NT2/D1 (cell line): ENCODE results near the gene LYST.
"Not testable (repeated sequence)": the region's sequence is repeated elsewhere in the genome, so short reads cannot be mapped to it uniquely, and the experiment has no call there.

ENCODE experiments used
- DNase-seq: peaks from one replicate; pipeline ENCODE4 v3.0.0-alpha.2; 2011; ENCODE audit warnings: low read depth, low spot score
- H3K27me3 ChIP-seq: 2 replicates; pipeline ENCODE4 v1.6.0; 2011; ENCODE audit warnings: mild to moderate bottlenecking; ENCODE audit not compliant: insufficient read length, insufficient read depth
- H3K36me3 ChIP-seq: 2 replicates; pipeline ENCODE4 v1.6.1; 2011; ENCODE audit warnings: mild to moderate bottlenecking, low read length, mixed read lengths; ENCODE audit not compliant: insufficient read depth, insufficient read length
- H3K4me1 ChIP-seq: 2 replicates; pipeline ENCODE4 v1.5.1; 2011; ENCODE audit not compliant: insufficient read depth, insufficient read length
- H3K4me3 ChIP-seq: 2 replicates; pipeline ENCODE4 v1.5.1; 2011; ENCODE audit warnings: low read depth; ENCODE audit not compliant: insufficient read length
- H3K9ac ChIP-seq: 2 replicates; pipeline ENCODE4 v1.6.0; 2011; ENCODE audit warnings: low read depth; ENCODE audit not compliant: insufficient read length
- H3K9me3 ChIP-seq: 2 replicates; pipeline ENCODE4 v1.5.1; 2011; ENCODE audit warnings: mild to moderate bottlenecking, low read length; ENCODE audit not compliant: insufficient read depth
- SUZ12 ChIP-seq: IDR thresholded peaks from 2 replicates; pipeline ENCODE4 v1.6.1; 2011; ENCODE audit not compliant: insufficient read length, insufficient read depth; ENCODE audit errors: extremely low read depth
- YY1 ChIP-seq: IDR thresholded peaks from 2 replicates; pipeline ENCODE4 v1.6.1; 2011; ENCODE audit not compliant: insufficient read length, insufficient read depth
- ZNF274 ChIP-seq: IDR thresholded peaks from 2 replicates; pipeline ENCODE4 v1.6.1; 2011; ENCODE audit warnings: mild to moderate bottlenecking, low read depth, low read length

The LYST gene

DNA sequence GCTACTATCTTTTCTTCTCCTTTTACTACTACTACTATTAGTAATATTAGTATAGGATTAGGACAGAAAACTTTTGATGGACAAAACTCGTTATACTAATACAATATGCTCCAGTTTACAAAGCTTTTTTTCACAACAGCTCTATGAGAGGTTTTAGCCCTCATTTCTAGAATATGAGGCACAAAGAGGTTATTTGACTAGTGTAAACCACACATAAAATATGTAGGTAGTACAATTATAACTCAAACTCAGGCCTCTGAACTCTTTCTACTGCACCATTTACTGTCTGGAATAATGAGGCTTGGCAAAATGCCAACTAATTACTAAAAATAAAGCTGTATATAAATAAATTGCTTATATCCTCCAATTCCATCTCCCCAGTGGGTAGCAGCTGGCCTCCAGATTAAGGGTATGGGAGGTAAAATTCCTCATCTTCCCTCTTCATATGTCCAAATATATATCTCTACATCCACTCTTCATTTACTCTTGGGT, 99.9 kb downstream of the LYST start:
- H3K36me3 ChIP-seq = no peaks in the 10 kb centered on the region
- TF ChIP-seq YY1 = no peak
- no peak for TF ChIP-seq SUZ12
- no peak for TF ChIP-seq ZNF274

DNA sequence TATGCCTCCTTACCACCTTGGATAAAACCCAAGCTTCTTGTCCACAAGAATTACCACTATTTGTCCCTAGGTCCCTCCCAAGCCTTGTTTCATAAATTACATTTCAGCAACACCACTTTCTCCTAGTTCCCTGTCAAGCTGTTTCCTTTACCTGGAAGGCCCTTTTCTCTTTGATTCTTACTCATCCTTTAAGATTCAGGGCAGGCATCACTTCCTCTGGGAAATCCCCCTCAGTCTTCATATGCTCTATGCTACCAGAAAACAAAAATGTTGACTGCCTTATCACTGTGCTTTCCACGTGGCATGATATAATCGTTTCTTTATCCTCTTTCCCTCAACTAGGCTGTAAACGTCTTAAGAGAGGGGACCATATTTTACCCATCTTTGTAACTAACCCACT, 102.7 kb downstream of the LYST start:
- H3K4me1 ChIP-seq = no peaks in the 10 kb centered on the region

More for the DNA sequence above, 99.9 kb downstream of the LYST start:
- no peaks in the 10 kb centered on the region for H3K4me1 ChIP-seq
- no peak overlapping the region for H3K9ac ChIP-seq
- no peak overlapping the region for H3K4me3 ChIP-seq
- no peaks in the 10 kb centered on the region for H3K27me3 ChIP-seq
- no peaks in the 10 kb centered on the region for H3K9me3 ChIP-seq
- DNase-seq = no peak

GRCh38 chr1:235759336-235759735, 107.4 kb downstream of the LYST start:
- no peaks in the 10 kb centered on the region for H3K36me3 ChIP-seq
- H3K9me3 ChIP-seq = no peaks in the 10 kb centered on the region
- H3K4me3 ChIP-seq = no peak overlapping the region
- H3K9ac ChIP-seq = no peak overlapping the region
- TF ChIP-seq SUZ12 (no peak), ZNF274 (no peak), YY1 (no peak)
- DNase-seq = no peak
- no peaks in the 10 kb centered on the region for H3K4me1 ChIP-seq
- no peaks in the 10 kb centered on the region for H3K27me3 ChIP-seq

More for the DNA sequence above, 102.7 kb downstream of the LYST start:
- TF ChIP-seq YY1 (no peak), ZNF274 (no peak), SUZ12 (no peak)
- H3K9ac ChIP-seq = no peak overlapping the region
- no peak overlapping the region for H3K4me3 ChIP-seq
- H3K36me3 ChIP-seq = no peaks in the 10 kb centered on the region
- H3K9me3 ChIP-seq = no peaks in the 10 kb centered on the region
- no peaks in the 10 kb centered on the region for H3K27me3 ChIP-seq
- DNase-seq = no peak

GRCh38 chr1:235758931-235759330, 107.8 kb downstream of the LYST start:
- no peaks in the 10 kb centered on the region for H3K27me3 ChIP-seq
- no peaks in the 10 kb centered on the region for H3K4me1 ChIP-seq
- TF ChIP-seq SUZ12 (no peak), ZNF274 (no peak), YY1 (no peak)
- H3K9me3 ChIP-seq = no peaks in the 10 kb centered on the region
- DNase-seq = no peak
- H3K36me3 ChIP-seq = no peaks in the 10 kb centered on the region
- no peak overlapping the region for H3K4me3 ChIP-seq
- no peak overlapping the region for H3K9ac ChIP-seq

DNA sequence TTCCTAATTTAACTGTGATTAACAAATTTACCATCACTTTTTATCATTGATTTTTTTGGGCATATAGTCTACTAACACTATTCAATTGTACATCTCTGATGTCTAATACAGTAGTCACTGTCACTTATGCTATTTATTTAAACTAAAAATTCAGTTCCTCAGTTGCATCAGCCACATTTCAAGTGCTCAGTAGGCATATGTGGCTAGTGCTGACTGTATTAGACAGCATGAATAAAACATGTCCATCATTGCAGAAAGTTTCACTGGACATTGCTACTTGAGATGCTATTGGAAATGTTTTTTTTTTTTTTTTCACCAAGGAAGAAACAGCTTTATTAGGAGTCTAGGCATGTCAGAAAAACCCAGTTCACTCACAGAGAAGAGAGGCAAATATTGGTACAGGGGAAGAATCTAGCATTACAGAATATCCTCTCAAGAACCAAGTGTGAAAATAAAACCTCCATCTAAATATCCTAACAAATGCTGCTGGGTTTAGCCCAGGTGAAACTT, 109.1 kb downstream of the LYST start:
- Histone ChIP-seq H3K4me3 (no peak overlapping the region), H3K9ac (no peak overlapping the region), H3K27me3 (no peaks in the 10 kb centered on the region), H3K9me3 (no peaks in the 10 kb centered on the region), H3K4me1 (no peaks in the 10 kb centered on the region), H3K36me3 (no peaks in the 10 kb centered on the region)
- DNase-seq = no peak
- TF ChIP-seq ZNF274 = no peak
- no peak for TF ChIP-seq YY1

DNA sequence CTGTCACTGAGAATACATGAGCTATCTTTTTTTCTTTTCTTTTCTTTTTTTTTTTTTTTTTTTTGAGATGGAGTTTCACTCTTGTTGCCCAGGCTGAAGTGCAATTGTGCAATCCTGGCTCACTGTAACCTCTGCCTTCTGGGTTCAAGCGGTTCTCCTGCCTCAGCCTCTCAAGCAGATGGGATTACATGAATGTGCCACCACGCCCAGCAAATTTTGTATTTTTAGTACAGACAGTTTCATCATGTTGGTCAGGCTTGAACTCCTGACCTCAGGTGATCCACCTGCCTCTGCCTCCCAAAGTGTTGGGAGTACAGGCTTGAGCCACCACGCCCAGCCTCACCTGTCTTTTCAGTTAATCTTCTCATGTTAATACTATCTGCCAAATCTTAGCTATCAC, 112.5 kb downstream of the LYST start:
- H3K4me1 ChIP-seq, H3K36me3 ChIP-seq, H3K4me3 ChIP-seq, H3K9me3 ChIP-seq, H3K9ac ChIP-seq, H3K27me3 ChIP-seq, DNase-seq: not testable (repeated sequence)

DNA sequence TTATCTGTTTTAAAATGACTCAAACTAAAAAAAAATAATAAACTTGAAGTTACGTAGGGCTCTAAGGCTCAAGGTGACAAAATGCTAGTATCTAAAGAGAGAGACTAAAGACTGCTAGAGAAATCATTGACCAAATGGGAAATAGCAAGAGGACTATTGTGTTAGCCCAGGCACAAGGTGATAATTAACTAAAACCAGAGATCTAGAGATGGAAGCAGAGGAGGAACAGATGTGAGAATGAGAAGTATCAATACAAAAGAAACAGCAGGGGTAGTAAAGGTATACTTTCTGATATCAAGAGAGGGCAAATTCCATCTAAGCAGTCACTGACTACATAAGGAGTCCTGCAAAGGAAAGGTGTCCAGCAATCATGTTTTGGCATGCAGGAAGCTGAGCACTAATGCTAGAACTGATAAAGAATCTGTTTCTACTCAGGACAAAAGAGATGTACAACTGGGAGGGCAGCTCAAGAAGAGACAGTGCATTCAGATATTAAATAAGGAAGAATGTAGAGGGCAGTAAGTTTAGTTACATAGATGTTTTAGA, 116.9 kb downstream of the LYST start:
- no peak for TF ChIP-seq YY1
- TF ChIP-seq SUZ12 = no peak
- TF ChIP-seq ZNF274 = no peak
- no peak for DNase-seq
- Histone ChIP-seq H3K4me1 (no peaks in the 10 kb centered on the region), H3K36me3 (no peaks in the 10 kb centered on the region), H3K4me3 (no peak overlapping the region), H3K9me3 (no peaks in the 10 kb centered on the region), H3K27me3 (no peaks in the 10 kb centered on the region), H3K9ac (no peak overlapping the region)

DNA sequence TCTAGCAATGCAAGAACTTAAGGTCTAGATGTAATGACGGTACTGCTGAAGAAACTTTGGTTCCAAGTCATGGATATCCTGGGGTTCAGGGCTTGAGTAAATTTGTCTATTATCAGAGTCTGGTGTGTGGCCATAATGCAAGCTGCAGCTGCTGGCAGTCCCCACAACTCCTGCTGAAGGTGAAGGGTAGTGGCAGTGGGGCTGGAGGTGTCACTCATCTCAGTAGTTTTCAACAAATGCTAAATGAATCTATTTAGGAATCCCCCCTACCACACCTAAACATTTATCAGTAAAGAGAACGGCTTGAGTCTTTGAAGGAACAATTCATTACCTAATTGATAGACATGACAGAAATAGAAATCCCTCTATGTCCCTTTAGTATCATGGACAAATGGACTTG, 118.0 kb downstream of the LYST start:
- Histone ChIP-seq H3K4me3 (no peak overlapping the region), H3K27me3 (no peaks in the 10 kb centered on the region), H3K36me3 (no peaks in the 10 kb centered on the region), H3K4me1 (no peaks in the 10 kb centered on the region), H3K9ac (no peak overlapping the region), H3K9me3 (no peaks in the 10 kb centered on the region)
- no peak for DNase-seq
- TF ChIP-seq SUZ12 = no peak
- TF ChIP-seq ZNF274 = no peak
- TF ChIP-seq YY1 = no peak
